Diencephalon (tissue), 1 donor: ENCODE results near the gene YIPF4. TPM values are rescaled to one million over a fixed set of nuclear protein-coding genes. Genes with fewer than 3 reads are reported as not detected.

ENCODE experiments used
- total RNA-seq: library from RNA; depleted of rRNA; stranded (reverse); fragments of >200 nt; gene quantifications from one replicate; pipeline ENCODE4 v1.2.3, GENCODE V29; 2014

The YIPF4 gene
- 39.0 TPM for total RNA-seq

DNA sequence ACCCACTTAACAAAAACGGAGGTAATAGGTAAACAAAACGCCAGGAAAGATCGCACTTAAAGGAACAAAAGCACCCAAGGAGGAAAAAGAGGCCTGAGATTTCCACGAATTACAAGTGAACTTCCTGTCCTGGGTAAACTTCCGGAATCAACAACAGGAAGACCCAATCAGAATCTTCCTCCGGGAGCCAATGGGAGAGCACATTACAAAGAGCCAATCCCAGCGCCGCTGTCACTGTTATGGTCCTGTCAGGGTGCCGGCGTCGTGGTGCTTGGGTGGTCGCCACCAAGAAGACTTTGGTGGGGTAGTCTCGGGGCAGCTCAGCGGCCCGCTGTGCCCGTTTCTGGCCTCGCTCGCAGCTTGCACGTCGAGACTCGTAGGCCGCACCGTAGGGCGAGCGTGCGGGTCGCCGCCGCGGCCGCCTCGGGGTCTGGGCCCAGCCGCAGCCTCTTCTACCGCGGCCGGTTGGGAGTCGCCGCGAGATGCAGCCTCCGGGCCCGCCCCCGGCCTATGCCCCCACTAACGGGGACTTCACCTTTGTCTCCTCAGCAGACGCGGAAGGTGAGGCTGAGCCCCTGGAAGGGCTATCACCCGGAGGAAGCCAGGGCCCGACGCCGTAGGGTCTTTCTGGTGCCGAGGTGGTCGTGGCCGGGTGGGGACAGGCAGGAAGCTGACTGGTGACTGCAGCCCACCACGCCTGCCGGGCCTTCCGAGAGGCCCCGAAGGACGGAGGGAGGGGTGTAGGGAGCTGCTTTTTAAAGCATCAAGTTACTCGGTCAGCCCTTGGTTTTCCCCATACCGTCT lies at the start of gene YIPF4:
YIPF4 (plus strand) TSS at position 231 of the 804 bp plus-strand sequence; CDS start at position 483, 252 bp downstream.

DNA sequence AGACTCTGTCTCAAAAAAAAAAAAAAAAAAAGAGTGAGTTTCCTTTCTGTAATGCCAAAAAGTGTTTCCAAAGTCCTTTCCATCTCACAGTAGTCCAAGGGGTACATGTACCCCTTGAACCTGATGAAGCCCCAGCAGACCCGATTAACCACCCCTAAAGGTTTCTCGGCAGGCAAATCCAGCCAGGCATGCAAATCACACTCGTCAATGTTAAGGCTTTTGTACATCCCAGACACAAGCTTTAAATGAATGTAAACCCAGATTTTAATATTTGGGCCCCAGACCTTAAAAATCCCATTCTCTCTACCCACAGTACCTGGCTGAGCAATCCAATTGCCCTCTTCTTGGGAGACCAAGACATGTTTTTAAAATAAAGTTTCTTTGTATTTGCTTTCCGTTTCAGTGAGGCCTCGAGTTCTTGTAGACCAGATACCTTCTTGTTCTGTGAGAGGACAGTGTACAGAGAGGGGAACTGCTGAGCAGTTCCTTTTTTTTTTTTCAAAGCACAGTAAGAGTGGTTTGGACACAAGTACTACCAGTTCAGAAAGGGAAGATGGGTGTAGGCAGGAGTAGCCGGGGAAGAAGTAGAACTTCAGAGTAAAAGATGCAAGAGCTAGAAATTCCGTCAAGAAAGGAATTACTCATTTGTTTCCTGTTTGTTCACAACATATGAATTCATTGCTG lies 13.1 kb upstream of the YIPF4 start, which contains the start of gene NLRC4:
NLRC4 (minus strand) TSS at position 465 of the 684 bp plus-strand sequence. CDS start 8,111 bp downstream, outside the sequence.

DNA sequence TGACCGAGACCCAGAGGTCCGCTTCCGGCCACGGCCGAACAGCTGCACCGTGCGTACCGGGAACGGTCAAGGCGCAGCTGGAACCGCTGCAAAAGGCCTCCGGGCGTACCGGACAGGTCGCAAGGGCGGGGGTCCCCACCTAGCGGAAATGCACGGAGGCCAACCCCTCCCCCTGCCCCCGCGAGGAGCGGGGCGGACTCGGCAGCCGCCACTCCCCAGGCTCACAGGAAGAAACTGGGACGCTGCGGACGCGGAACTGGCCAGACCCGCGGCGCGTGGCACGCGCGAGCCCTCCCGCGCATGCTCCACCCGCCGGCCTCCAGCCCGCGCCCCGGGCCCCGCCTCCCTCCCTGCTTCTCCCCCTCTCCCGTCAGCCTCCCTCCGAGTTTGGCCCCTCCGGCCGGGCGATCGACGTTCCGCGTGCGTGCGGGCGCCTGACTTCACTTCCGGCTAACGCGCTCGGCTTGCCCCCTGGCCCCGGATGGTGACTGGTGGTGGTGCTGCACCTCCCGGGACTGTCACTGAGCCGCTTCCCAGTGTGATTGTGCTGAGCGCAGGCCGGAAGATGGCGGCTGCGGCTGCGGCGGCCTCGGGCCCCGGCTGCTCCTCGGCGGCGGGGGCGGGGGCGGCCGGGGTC lies 79.1 kb downstream of the YIPF4 start, which contains the start of gene BIRC6:
BIRC6 (plus strand) TSS at position 343 of the 637 bp plus-strand sequence; CDS start at position 482, 139 bp downstream.

Other genes starting within 250 kb of the YIPF4 start
- gene DPY30, start 238.1 kb upstream of the YIPF4 start, total RNA-seq = 72.7 TPM
- gene SPAST, start 214.3 kb upstream of the YIPF4 start, total RNA-seq = 181 TPM
- gene SLC30A6, start 112.0 kb upstream of the YIPF4 start, total RNA-seq = 36.7 TPM
- gene NLRC4, start 13.0 kb upstream of the YIPF4 start, total RNA-seq = 1.4 TPM
- gene BIRC6, start 79.1 kb downstream of the YIPF4 start, total RNA-seq = 234 TPM